ENCODE measurements around the gene SEMA4D.

Gene SEMA4D

GRCh38 chr9:89317282-89317681 lies 180.6 kb downstream of the SEMA4D start:
- in situ Hi-C loops (cut with HindIII; ENCODE audit: low pct_ligation_motif_present, low sequenced_read_pairs), result no loop called here
- no peak for TF ChIP-seq CTCF (IDR thresholded peaks at IDR 0.05; ENCODE audit: low read depth, low read length, missing control alignments)
- Histone ChIP-seq H3K27ac (no peak overlapping the region), H3K36me3 (replicated peaks) (peaks cover 12% of the 10 kb centered on the region), H3K4me3 (ENCODE audit: low read depth, low read length) (no peak overlapping the region), H3K27me3 (replicated peaks) (no peaks in the 10 kb centered on the region)
- no peak for DNase-seq

- H3K27ac ChIP-seq, result no peak overlapping the region
- in situ Hi-C loops (cut with HindIII; ENCODE audit: low pct_ligation_motif_present, low sequenced_read_pairs), result no loop called here
These were observed 182.4 kb downstream of the SEMA4D start for GRCh38 chr9:89315482-89315881.

GRCh38 chr9:89314955-89315354 lies 183.0 kb downstream of the SEMA4D start:
- Histone ChIP-seq H3K4me3 (ENCODE audit: low read depth, low read length) (peak overlapping the region; percentile 87), H3K27me3 (replicated peaks) (no peaks in the 10 kb centered on the region), H3K27ac (no peak overlapping the region), H3K36me3 (replicated peaks) (peaks cover 12% of the 10 kb centered on the region)
- in situ Hi-C loops (cut with HindIII; ENCODE audit: low pct_ligation_motif_present, low sequenced_read_pairs), result no loop called here
- DNase-seq, result no peak
- no peak for TF ChIP-seq CTCF (IDR thresholded peaks at IDR 0.05; ENCODE audit: low read depth, low read length, missing control alignments)

More at GRCh38 chr9:89315482-89315881, 182.4 kb downstream of the SEMA4D start:
- TF ChIP-seq CTCF (IDR thresholded peaks at IDR 0.05; ENCODE audit: low read depth, low read length, missing control alignments), result no peak
- Histone ChIP-seq H3K27me3 (replicated peaks) (no peaks in the 10 kb centered on the region), H3K36me3 (replicated peaks) (peaks cover 12% of the 10 kb centered on the region), H3K4me3 (ENCODE audit: low read depth, low read length) (no peak overlapping the region)
- no peak for DNase-seq

- no peak for TF ChIP-seq CTCF (IDR thresholded peaks at IDR 0.05; ENCODE audit: low read depth, low read length, missing control alignments)
- in situ Hi-C loops (cut with HindIII; ENCODE audit: low pct_ligation_motif_present, low sequenced_read_pairs), result no loop called here
- H3K27me3 ChIP-seq (replicated peaks), result no peaks in the 10 kb centered on the region
- H3K4me3 ChIP-seq (ENCODE audit: low read depth, low read length), result peak overlapping the region; percentile 87
- DNase-seq, result no peak
- peaks cover 12% of the 10 kb centered on the region for H3K36me3 ChIP-seq (replicated peaks)
- no peak overlapping the region for H3K27ac ChIP-seq
These were observed 184.1 kb downstream of the SEMA4D start for GRCh38 chr9:89313842-89314241.

- TF ChIP-seq CTCF (IDR thresholded peaks at IDR 0.05; ENCODE audit: low read depth, low read length, missing control alignments), result no peak
- in situ Hi-C loops (cut with HindIII; ENCODE audit: low pct_ligation_motif_present, low sequenced_read_pairs), result no loop called here
- no peak for DNase-seq
- Histone ChIP-seq H3K27ac (peak overlapping the region; percentile 39), H3K27me3 (replicated peaks) (no peaks in the 10 kb centered on the region), H3K36me3 (replicated peaks) (peaks cover 9% of the 10 kb centered on the region), H3K4me3 (ENCODE audit: low read depth, low read length) (peak overlapping the region; percentile 87)
These were observed 185.7 kb downstream of the SEMA4D start for GRCh38 chr9:89312222-89312571.

All from brain microvascular endothelial cell (primary cell).